Stimulated activated CD8-positive, alpha-beta memory T cell treated with anti-CD3 and anti-CD28 coated beads, Interleukin-2, amount 100 ng/mL, for 1 hour (primary cell): Measurements from ENCODE around the gene TWF1.
"Not testable (repeated sequence)": the region's sequence is repeated elsewhere in the genome, so short reads cannot be mapped to it uniquely, and the experiment has no call there.

ENCODE experiments used
- DNase-seq, 2 donors: peaks; one replicate each; pipeline ENCODE4 v3.0.0-alpha.2; 2020; ENCODE audit warnings: low read depth in 2 of 2

TWF1 gene

GRCh38 chr12:43805860-43806736 lies at the start of gene TWF1:
TSS of gene TWF1 (minus strand) at chr12:43806317. CDS start at chr12:43806245, 72 bp downstream.
- peak; percentile 64 to 70 for DNase-seq

DNA sequence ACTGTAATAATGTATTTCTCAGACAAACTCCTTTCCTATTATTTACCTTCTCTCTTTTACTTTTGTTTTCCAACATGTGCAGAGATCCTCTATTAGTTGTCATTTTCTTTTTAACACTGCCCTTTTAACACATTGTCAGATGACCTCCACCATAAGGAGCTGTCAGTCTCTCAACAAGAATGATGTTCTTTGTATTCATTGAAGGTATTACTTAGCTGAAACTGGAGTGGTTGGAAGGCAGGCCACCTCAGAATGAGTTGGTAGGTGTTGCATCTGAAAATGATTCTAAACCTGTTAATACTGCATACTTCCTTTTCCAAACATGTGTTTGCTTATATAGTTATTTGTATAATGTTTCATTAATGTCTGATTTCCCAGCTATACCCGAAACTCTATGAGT lies 46.6 kb upstream of the TWF1 start:
- DNase-seq = no peak

DNA sequence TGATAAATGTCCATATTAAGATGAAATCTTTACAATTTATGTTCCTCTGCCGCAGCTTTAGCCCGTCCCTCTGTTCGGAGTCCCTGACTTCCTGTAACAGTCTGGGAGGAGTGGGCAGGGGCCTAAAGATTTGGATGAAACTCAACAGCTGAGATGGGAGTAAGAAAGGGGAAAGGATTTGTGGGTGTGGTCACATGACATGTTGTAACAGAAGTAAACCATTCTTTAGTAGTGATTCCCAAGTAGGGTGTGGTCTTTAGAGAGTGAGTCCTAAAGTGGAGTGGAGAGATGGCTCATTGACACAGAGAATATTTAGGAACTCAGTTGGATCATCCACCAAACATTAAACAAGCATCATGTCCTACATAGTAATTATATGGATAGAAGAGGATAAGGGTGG lies 42.7 kb upstream of the TWF1 start:
- no peak for DNase-seq

DNA sequence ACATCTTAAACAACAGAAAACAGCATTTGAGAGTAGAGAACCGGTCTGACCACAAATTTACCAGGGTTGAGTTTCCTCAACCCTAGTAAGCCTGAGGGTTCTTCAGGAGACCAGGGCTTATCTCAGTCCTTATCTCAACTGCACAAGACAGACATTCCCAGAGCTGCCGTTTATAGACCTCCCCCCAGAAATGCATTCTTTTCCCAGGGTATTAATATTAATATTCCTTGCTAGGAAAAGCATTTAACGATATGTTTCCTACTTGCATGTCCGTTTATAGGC lies 42.0 kb upstream of the TWF1 start:
- DNase-seq = no peak

DNA sequence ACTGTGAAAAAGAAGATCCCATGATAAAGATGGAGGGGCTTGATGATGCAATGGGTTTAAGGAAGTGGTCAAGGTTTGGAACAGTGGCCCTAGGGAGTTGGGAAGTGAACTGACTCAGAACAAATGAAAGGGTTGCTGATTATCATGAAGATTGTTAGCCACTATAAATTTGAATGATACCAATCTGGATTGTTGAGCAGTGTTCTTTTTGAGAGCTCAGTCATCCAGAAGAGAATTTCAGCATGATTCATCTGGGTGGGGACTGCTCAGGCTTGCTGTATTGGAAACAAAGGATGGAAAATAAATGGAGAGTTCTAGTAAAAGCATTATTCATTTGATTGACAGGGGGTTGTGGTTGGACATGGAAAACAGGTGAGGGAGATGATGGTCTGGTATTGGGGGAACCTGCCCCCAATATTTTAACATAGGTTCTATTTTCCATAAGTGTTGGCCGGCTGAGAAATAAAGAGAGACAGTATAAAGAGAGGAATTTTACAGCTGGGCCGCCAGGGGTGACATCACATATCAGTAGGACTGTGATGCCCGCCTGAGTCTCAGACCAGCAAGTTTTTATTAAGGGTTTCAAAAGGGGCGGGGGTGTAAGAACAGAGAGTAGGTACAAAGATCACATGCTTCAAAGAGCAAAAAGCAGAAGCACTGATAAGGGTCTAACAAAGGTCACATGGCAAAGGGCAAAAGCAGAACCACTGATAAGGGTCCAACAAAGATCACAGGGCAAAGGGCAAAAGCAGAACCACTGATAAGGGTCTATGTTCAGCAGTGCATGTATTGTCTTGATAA lies 41.5 kb upstream of the TWF1 start:
- DNase-seq = not testable (repeated sequence)

- DNase-seq = no peak
These were observed 36.1 kb upstream of the TWF1 start for GRCh38 chr12:43842259-43842658.

GRCh38 chr12:43841253-43841652 lies 35.1 kb upstream of the TWF1 start:
- DNase-seq = no peak

DNA sequence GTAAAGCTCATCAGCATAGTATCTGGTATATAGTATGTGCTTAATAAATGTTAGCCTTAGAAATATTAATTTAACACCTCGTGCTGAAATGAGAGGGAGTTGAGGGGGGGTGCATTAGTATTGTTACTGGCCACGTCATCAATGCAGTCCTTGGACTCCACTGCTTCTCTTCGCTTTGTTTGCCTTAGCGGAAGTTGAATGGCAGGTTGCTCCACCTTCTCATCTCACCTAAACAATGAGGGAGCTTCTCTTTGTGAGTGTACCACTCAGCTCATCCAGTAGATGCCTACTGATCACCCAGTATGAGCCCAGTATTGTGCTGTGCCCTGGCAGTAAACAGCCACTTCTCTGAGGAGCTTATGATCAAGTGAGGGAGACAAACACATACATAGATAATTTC lies 34.2 kb upstream of the TWF1 start:
- no peak for DNase-seq

DNA sequence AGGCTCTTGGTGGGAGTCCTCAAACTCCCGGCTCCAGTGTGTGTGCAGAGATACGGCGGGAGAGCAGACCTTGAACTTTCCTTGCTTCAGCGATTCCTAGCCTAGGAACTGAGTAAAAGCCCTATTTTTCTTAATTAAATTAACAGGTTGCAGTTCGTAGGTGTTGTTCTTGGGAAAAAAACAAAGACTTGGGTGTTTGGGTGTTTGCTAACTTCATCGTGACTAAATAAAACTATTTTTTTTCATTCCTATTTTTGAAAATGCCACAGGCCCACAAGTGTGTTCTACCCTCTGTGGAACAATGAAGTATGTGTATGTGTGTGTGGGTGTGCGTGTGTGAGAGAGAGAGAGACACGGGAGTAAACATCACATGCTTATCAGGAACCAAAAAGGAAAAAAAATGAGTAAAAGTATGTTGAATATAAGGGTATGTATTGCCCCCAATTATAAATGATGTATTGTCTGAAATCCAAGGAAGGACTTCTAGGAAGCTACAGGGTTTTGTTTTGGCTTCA lies 30.4 kb upstream of the TWF1 start:
- DNase-seq = no peak

DNA sequence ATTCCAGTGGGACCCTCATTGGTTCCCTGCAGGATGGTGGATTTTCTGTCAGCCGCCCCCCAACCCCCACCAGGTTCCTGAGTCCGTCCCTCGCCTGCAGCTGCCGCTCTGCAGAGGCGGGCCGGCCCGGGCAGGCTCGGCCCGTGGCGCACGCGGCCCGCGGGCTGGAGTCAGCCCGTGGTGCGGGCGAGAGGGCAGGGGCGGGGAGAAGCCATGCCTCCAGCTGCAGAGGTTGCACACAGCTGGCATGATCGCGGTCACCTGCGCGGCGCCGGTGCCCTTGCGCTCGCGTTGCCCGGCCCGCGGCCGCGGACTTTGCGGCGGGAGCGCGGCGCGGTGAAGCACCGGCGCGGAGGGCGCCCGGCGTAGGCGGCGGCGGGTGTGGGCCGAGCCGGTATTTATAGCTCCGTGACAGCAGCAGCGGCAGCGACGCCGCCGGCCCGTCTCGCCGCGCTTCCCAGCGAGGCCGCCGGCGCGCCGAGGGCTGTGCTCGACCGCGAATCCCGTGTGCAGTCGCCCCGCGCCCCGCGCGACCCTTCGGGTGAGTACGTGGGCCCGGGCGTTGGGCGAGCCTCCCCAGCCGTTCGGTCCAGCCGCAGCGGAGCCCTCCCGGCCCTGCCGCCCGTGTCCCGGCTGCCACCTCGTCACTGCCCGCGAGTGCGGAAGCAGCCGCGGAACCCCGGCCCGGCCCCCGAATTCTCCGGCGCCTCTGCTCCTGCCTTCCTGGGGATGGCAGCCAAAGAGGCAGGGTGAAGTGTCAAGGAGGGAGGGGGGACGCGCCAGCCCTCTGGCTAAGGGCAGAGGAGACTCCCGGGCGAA lies 29.7 kb upstream of the TWF1 start, which contains the start of gene TMEM117:
TMEM117 (plus strand) TSS at position 426 of the 819 bp plus-strand sequence.
- DNase-seq = peak; percentile 29 to 31

GRCh38 chr12:43835264-43835655 lies 29.1 kb upstream of the TWF1 start:
- DNase-seq = no peak

GRCh38 chr12:43832463-43833168 lies 26.5 kb upstream of the TWF1 start:
- no peak for DNase-seq

DNA sequence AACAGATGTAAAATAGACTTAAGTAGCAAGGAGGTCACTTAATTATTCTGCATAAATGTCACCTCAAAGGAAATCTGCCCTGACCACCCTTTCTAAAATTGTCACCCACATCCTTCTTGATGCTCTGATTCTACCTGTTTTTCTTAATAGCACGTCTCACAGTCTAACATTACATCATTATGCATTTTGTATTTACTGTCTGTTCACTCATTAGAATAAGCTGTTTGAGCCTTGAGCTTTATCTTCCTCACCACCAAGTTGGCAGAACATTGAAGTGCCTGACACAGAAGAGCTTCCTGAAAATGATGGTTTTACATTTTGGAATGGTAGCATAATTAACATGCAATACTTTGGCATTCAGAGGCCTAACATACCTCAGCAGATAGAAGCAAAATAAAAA lies 21.0 kb upstream of the TWF1 start:
- no peak for DNase-seq

GRCh38 chr12:43826681-43827080 lies 20.6 kb upstream of the TWF1 start:
- no peak for DNase-seq

DNA sequence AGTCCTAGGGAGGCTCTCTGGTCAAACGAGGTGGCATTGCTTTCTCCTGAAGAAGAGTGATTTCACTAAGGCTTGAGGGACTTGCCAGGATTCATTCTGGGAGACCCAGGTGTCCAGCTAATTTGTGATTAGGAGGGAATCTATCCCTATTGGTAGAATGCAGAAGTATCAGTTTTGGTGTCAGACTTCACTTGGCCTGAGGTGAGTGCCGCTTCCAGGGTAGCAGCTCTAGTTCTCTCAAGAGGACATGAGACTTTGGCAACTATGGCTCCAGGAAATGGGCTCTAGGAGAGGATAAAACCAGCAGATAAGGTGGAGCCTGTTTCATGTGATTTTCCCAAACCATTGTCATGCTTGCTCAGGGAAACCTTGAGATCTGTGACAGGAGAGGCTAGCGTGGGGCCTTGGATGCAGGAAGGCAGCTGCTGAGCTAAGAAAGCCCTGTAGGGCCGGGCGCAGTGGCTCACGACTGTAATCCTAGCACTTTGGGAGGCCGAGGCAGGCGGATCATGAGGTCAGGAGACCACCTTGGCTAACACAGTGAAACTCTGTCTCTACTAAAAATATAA lies 18.2 kb upstream of the TWF1 start:
- DNase-seq = no peak

DNA sequence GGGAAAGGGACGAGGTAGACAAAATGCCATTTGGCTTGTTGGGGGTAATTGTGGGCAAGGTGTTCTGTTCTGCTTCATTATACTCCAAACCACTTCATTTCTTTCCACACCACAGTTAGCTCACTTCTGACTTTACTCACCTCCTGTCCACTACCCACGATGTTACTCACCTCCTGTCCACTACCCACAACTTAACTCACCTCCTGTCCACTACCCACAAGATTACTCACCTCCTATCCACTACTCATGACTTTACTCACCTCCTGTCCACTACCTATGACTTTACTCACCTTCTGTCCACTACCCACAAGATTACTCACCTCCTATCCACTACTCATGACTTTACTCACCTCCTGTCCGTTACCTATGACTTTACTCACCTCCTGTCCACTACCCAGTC lies 10.1 kb upstream of the TWF1 start:
- DNase-seq = no peak

GRCh38 chr12:43815416-43815815 lies 9.3 kb upstream of the TWF1 start:
- DNase-seq = no peak

GRCh38 chr12:43812926-43813325 lies 6.8 kb upstream of the TWF1 start:
- no peak for DNase-seq

- DNase-seq = no peak
These were observed 5.9 kb upstream of the TWF1 start for GRCh38 chr12:43812057-43812456.

GRCh38 chr12:43807386-43807785 lies 1.3 kb upstream of the TWF1 start:
- no peak for DNase-seq

- no peak for DNase-seq
These were observed 588 bp upstream of the TWF1 start for GRCh38 chr12:43806737-43807072.
